Measurements from ENCODE around the gene SRP68. TPM values are rescaled to one million over a fixed set of nuclear protein-coding genes. Genes with fewer than 3 reads are reported as not detected.

The SRP68 gene
- total RNA-seq, 1 donor from 2014 or later: 80.5 TPM

DNA sequence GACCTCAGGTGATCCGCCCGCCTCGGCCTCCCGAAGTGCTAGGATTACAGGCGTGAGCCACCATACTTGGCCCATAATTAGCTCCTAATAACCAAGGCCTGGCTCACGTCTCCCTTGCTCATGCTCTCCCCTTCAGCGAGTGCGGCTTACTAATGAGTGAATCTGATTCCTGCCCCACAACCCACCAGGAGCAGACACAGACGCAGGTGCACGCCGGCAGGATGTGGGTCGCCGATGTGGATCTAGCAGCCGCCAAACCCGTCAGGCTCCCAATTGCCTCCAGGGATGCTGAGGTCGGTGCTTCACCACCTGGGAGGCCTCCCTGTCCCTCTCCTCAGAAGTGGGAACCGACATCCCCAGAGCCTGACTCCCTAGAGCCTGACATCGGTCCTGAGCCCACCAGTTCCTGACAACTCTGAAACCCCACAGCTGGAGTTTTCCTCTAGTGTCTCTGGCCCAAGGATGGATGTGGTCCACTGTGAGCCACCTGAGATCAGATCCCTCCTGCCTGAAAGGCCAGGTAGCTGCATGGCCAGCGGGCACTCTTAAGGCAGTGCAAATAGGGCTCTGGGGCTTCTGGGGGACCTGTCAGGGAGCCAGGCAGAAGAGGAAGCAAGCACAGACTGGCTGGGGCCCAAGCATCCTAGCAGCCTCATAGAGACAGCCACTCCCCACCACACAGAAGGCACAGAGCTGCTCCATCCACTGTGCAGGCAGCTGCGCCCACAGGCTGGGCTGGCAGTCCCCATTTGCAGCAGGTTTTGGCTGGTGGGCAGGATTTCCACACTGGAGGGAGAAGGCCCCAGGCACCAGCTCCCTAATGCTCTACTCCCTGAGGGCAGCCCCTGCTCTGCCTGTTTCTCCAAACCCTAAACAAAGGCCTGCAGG is 20.5 kb upstream of the SRP68 start:
- H3K9me3 Mint-ChIP-seq: no peaks in the 10 kb centered on the region
- TF ChIP-seq, protein P1, sequence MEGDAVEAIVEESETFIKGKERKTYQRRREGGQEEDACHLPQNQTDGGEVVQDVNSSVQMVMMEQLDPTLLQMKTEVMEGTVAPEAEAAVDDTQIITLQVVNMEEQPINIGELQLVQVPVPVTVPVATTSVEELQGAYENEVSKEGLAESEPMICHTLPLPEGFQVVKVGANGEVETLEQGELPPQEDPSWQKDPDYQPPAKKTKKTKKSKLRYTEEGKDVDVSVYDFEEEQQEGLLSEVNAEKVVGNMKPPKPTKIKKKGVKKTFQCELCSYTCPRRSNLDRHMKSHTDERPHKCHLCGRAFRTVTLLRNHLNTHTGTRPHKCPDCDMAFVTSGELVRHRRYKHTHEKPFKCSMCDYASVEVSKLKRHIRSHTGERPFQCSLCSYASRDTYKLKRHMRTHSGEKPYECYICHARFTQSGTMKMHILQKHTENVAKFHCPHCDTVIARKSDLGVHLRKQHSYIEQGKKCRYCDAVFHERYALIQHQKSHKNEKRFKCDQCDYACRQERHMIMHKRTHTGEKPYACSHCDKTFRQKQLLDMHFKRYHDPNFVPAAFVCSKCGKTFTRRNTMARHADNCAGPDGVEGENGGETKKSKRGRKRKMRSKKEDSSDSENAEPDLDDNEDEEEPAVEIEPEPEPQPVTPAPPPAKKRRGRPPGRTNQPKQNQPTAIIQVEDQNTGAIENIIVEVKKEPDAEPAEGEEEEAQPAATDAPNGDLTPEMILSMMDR (IDR thresholded peaks at IDR 0.05; ENCODE audit: unreplicated experiment): no peak
- H3K4me3 Mint-ChIP-seq: no peak overlapping the region
- H3K36me3 Mint-ChIP-seq: peaks cover 37% of the 10 kb centered on the region
- no peak for DNase-seq (ENCODE audit: low spot score in 2 of 2, unreplicated experiment in 2 of 2)
- H3K27ac Mint-ChIP-seq: no peak overlapping the region
- no peaks in the 10 kb centered on the region for H3K4me1 Mint-ChIP-seq
- no peaks in the 10 kb centered on the region for H3K27me3 Mint-ChIP-seq (ENCODE audit: low read depth)

GRCh38 chr17:76091526-76092286 is 19.4 kb upstream of the SRP68 start:
- no peaks in the 10 kb centered on the region for H3K27me3 Mint-ChIP-seq (ENCODE audit: low read depth)
- TF ChIP-seq, protein P1 (IDR thresholded peaks at IDR 0.05; ENCODE audit: unreplicated experiment): no peak
- peaks cover 31% of the 10 kb centered on the region for H3K36me3 Mint-ChIP-seq
- H3K9me3 Mint-ChIP-seq: no peaks in the 10 kb centered on the region
- no peaks in the 10 kb centered on the region for H3K4me1 Mint-ChIP-seq
- no peak overlapping the region for H3K27ac Mint-ChIP-seq
- no peak overlapping the region for H3K4me3 Mint-ChIP-seq
- no peak for DNase-seq (ENCODE audit: low spot score in 2 of 2, unreplicated experiment in 2 of 2)

GRCh38 chr17:76090517-76091129 is 18.3 kb upstream of the SRP68 start:
- TF ChIP-seq, protein P1 (IDR thresholded peaks at IDR 0.05; ENCODE audit: unreplicated experiment): no peak
- Mint-ChIP-seq H3K27me3 (ENCODE audit: low read depth) (no peaks in the 10 kb centered on the region), H3K4me3 (no peak overlapping the region), H3K9me3 (no peaks in the 10 kb centered on the region), H3K36me3 (peaks cover 30% of the 10 kb centered on the region), H3K4me1 (no peaks in the 10 kb centered on the region), H3K27ac (no peak overlapping the region)
- no peak for DNase-seq (ENCODE audit: low spot score in 2 of 2, unreplicated experiment in 2 of 2)

DNA sequence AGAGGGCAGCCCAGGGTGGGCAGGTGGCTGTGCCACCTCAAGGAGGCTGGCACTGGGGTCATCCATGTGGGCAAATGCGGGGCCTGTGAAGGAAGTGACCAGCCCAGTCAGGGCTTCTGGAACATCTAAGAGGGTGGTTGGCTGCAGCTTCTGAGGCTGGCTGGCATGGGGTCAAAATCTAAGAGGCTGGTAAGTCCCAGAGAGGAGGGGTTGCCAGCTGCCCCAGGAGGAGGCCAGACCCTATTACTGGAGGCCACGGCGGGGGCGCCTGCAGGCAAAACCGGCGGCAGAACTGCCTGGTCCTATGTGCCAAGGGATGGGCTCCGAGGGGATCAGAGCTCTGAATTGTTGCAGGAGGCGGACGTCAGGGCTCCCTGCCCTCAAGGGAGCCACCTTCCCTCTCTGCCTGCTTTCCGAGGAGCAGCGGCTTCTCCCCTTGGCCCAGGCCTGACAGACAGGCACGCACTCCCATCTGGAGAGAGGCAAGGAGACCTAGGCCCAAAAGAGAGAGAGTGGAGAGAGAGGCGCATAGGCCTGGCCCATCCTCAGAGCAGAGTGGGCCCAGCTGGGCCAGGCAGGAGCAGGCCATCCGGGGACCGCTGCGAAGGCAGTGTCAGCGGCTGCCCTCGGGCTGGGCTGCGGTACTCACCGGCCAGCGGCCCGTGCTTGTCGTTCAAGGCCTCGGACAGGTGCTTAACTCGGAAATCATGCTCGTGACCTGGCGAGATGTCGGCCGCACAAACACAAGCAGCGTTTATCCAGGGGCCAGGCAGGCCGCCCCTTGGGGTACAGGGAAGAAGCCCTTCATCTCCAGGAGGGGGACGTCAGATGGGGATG is 17.6 kb upstream of the SRP68 start:
- TF ChIP-seq, protein P1 (IDR thresholded peaks at IDR 0.05; ENCODE audit: unreplicated experiment): no peak
- H3K27ac Mint-ChIP-seq: no peak overlapping the region
- no peaks in the 10 kb centered on the region for H3K27me3 Mint-ChIP-seq (ENCODE audit: low read depth)
- no peaks in the 10 kb centered on the region for H3K4me1 Mint-ChIP-seq
- no peaks in the 10 kb centered on the region for H3K9me3 Mint-ChIP-seq
- peaks cover 29% of the 10 kb centered on the region for H3K36me3 Mint-ChIP-seq
- no peak for DNase-seq (ENCODE audit: low spot score in 2 of 2, unreplicated experiment in 2 of 2)
- no peak overlapping the region for H3K4me3 Mint-ChIP-seq
